ENCODE data around the gene ZNF268. TPM values are rescaled to one million over a fixed set of nuclear protein-coding genes. Genes with fewer than 3 reads are reported as not detected.

The ZNF268 gene
- total RNA-seq, 1 experiment from 2014 or later: 38.2 TPM

DNA sequence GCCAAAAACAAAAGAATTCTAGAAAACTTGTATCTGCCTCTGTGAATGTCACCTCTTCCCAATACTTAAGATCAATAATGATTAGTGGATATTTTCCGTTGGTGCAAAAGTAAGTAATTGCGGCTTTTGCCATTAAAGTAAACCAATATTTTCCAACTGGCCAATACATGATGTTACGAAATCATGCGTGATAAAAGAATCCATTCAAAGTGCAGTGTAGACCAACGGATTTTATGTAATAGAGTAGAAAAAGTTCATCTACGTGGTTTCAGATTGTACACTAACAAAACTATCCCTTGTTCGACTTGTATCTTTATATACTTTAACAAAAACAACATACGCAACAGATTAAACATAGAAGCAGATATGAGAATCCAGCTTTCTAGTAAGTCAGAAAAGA lies 626 bp upstream of the ZNF268 start:
- H3K27ac Mint-ChIP-seq: no peak overlapping the region
- Histone ChIP-seq H3K18ac (ENCODE audit: insufficient read length, low read depth, low read length) (no peak overlapping the region), H3T11ph (ENCODE audit: low read length) (no peak overlapping the region), H3K4me2 (ENCODE audit: insufficient read depth, insufficient read length, low read length) (no peak overlapping the region), H2BK5ac (ENCODE audit: insufficient read length, low read length) (no peak overlapping the region), H2BK20ac (ENCODE audit: low read depth, low read length, poor library complexity, severe bottlenecking) (no peak overlapping the region), H2BK15ac (ENCODE audit: low read depth, low read length) (no peak overlapping the region), H4K20me1 (ENCODE audit: control insufficient read depth, insufficient read depth, insufficient read length) (no peaks in the 10 kb centered on the region), H3K23ac (ENCODE audit: insufficient read length, low read depth, low read length) (no peak overlapping the region), H2BK120ac (ENCODE audit: low read depth, low read length, poor library complexity, severe bottlenecking) (no peak overlapping the region), H3K9ac (ENCODE audit: extremely low read depth, insufficient read length, low read length) (no peak overlapping the region), H3K9me3 (ENCODE audit: control insufficient read depth, low read depth, low read length) (peaks cover 45% of the 10 kb centered on the region), H3K4me1 (ENCODE audit: insufficient read depth, low read length) (no peaks in the 10 kb centered on the region), H3K23me2 (ENCODE audit: insufficient read length, low read depth, low read length, poor library complexity, severe bottlenecking) (no peaks in the 10 kb centered on the region), H2BK12ac (ENCODE audit: insufficient read length, low read depth, low read length) (no peak overlapping the region), H3K56ac (ENCODE audit: insufficient read length, low read depth, low read length) (no peak overlapping the region), H3K4ac (ENCODE audit: low read depth, low read length) (no peak overlapping the region), H3K79me2 (ENCODE audit: insufficient read depth, low read length) (no peaks in the 10 kb centered on the region), H3K27me3 (ENCODE audit: insufficient read depth, low read length) (no peaks in the 10 kb centered on the region), H2AK5ac (ENCODE audit: insufficient read length, low read length) (no peak overlapping the region), H4K5ac (ENCODE audit: insufficient read length, low read depth, low read length) (no peak overlapping the region), H2AFZ (ENCODE audit: low read length) (no peak overlapping the region), H3K79me1 (ENCODE audit: insufficient read depth, low read depth, low read length, poor library complexity, severe bottlenecking) (no peaks in the 10 kb centered on the region), H4K8ac (replicated peaks; ENCODE audit: insufficient read length, low read depth, low read length) (no peak overlapping the region), H3K27ac (ENCODE audit: insufficient read length, low read depth, low read length) (no peak overlapping the region), H4K91ac (ENCODE audit: insufficient read length, low read depth, low read length) (no peak overlapping the region), H3K14ac (ENCODE audit: insufficient read depth, low read length) (no peak overlapping the region)
- DNase-seq: no peak
- TF ChIP-seq, protein P1, sequence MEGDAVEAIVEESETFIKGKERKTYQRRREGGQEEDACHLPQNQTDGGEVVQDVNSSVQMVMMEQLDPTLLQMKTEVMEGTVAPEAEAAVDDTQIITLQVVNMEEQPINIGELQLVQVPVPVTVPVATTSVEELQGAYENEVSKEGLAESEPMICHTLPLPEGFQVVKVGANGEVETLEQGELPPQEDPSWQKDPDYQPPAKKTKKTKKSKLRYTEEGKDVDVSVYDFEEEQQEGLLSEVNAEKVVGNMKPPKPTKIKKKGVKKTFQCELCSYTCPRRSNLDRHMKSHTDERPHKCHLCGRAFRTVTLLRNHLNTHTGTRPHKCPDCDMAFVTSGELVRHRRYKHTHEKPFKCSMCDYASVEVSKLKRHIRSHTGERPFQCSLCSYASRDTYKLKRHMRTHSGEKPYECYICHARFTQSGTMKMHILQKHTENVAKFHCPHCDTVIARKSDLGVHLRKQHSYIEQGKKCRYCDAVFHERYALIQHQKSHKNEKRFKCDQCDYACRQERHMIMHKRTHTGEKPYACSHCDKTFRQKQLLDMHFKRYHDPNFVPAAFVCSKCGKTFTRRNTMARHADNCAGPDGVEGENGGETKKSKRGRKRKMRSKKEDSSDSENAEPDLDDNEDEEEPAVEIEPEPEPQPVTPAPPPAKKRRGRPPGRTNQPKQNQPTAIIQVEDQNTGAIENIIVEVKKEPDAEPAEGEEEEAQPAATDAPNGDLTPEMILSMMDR (conservative IDR thresholded peaks at IDR 0.05): no peak
- H3K36me3 Mint-ChIP-seq (ENCODE audit: insufficient read depth in 1 of 3, low read depth in 3 of 3): peaks cover 51 to 61% (median 58%) of the 10 kb centered on the region in 3 experiments
- H3K4me1 Mint-ChIP-seq: peaks cover 0 to 8% of the 10 kb centered on the region in 2 experiments; a peak in 1 of 4 replicates
- peak overlapping the region in 1 of 2 experiments; percentile 41; a peak in 1 of 5 replicates for H3K4me3 Mint-ChIP-seq
- H3K9me3 Mint-ChIP-seq: peaks cover 86 to 88% of the 10 kb centered on the region in 2 experiments
- WGBS (ENCODE audit: extremely low coverage, insufficient read length, low lambda C conversion rate): no CpG with 5 or more reads among the region's 8 CpGs
- H3K27me3 Mint-ChIP-seq (ENCODE audit: low read depth): peaks cover 1% of the 10 kb centered on the region
